ENCODE measurements around the gene SCNM1.

The SCNM1 gene

DNA sequence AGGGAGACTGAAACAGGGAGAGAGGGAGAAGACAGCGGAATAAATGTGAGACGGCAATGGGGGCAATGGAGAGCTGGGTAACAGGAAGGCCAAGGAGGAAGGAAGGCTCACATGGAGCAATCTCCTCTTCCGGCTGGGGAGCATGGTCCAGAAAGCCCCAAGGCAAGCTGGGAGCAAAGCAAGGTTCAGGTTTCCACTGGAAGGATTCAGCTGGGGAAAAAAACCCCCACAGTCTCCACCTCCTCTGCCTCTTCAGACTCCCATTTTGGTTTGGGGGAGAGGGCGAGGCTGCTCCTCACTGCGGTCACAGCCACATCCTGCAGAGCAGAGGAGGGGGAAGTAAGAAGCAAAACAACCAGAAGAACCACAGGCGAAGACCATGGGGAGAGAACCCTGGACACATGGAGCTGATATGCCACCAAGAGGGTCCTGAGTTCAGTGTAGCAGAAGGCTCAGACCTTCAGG lies 8.8 kb upstream of the SCNM1 start:
- H3K27me3 ChIP-seq (ENCODE audit: control insufficient read depth, insufficient read depth, low read length), result no peaks in the 10 kb centered on the region
- H3K36me3 ChIP-seq (ENCODE audit: control insufficient read depth, insufficient read depth, low read length), result peaks cover 9% of the 10 kb centered on the region
- no peak overlapping the region for H3K9ac ChIP-seq (ENCODE audit: low read length)
- H3K9me3 ChIP-seq (ENCODE audit: control insufficient read depth, low read length), result no peaks in the 10 kb centered on the region
- H3K4me3 ChIP-seq (ENCODE audit: low read length), result no peak overlapping the region
- H3K4me1 ChIP-seq (ENCODE audit: control insufficient read depth, insufficient read depth, low read length), result peaks cover 5% of the 10 kb centered on the region

DNA sequence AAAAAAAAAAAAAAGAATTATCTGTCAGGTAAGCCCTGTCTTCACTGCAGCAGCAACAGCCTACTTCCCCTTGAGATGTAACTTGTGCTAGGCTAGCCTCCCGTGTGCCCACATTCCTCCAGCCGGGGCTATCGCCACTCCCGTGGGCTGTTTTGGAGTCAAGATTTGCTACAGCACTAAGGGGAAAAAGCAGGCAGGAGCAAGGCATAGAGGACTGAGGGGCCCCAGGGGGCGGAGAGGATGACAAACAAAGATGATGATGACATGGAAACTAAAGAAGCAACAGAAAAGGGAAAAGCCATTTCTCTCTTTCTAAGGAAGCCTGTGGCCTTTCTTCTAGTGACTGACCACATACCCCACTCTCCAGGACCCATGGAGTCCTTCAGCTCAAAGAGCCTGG lies 7.6 kb upstream of the SCNM1 start:
- peaks cover 5% of the 10 kb centered on the region for H3K4me1 ChIP-seq (ENCODE audit: control insufficient read depth, insufficient read depth, low read length)
- H3K9ac ChIP-seq (ENCODE audit: low read length), result no peak overlapping the region
- no peak overlapping the region for H3K4me3 ChIP-seq (ENCODE audit: low read length)
- no peaks in the 10 kb centered on the region for H3K27me3 ChIP-seq (ENCODE audit: control insufficient read depth, insufficient read depth, low read length)
- no peaks in the 10 kb centered on the region for H3K9me3 ChIP-seq (ENCODE audit: control insufficient read depth, low read length)
- peaks cover 9% of the 10 kb centered on the region for H3K36me3 ChIP-seq (ENCODE audit: control insufficient read depth, insufficient read depth, low read length)

GRCh38 chr1:151158751-151159251 lies 7.1 kb upstream of the SCNM1 start:
- Histone ChIP-seq H3K4me1 (ENCODE audit: control insufficient read depth, insufficient read depth, low read length) (peaks cover 5% of the 10 kb centered on the region), H3K36me3 (ENCODE audit: control insufficient read depth, insufficient read depth, low read length) (peaks cover 9% of the 10 kb centered on the region), H3K9ac (ENCODE audit: low read length) (no peak overlapping the region), H3K4me3 (ENCODE audit: low read length) (no peak overlapping the region), H3K9me3 (ENCODE audit: control insufficient read depth, low read length) (no peaks in the 10 kb centered on the region), H3K27me3 (ENCODE audit: control insufficient read depth, insufficient read depth, low read length) (no peaks in the 10 kb centered on the region)

DNA sequence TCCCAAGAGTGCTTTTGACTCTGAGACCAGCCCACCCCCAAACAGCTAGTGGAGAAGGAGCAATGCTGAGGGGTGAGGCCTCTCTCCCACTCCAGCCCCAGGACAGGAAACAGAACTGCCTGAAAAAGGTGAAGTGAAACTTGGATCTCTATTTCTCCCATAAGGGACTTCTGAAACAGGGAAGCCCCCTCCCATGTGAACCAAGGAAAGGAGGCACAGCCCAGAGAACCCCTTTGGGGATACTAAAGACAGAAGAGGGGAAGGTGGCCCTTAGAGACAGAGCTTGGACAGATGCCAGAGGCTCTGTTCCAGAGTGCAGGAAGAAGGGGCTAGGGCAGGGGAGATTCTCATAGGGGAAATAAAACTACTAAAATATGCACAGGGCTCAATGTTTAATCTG lies 6.6 kb upstream of the SCNM1 start:
- Histone ChIP-seq H3K4me3 (ENCODE audit: low read length) (no peak overlapping the region), H3K9ac (ENCODE audit: low read length) (no peak overlapping the region), H3K27me3 (ENCODE audit: control insufficient read depth, insufficient read depth, low read length) (no peaks in the 10 kb centered on the region), H3K9me3 (ENCODE audit: control insufficient read depth, low read length) (no peaks in the 10 kb centered on the region), H3K4me1 (ENCODE audit: control insufficient read depth, insufficient read depth, low read length) (peaks cover 6% of the 10 kb centered on the region), H3K36me3 (ENCODE audit: control insufficient read depth, insufficient read depth, low read length) (peaks cover 9% of the 10 kb centered on the region)

DNA sequence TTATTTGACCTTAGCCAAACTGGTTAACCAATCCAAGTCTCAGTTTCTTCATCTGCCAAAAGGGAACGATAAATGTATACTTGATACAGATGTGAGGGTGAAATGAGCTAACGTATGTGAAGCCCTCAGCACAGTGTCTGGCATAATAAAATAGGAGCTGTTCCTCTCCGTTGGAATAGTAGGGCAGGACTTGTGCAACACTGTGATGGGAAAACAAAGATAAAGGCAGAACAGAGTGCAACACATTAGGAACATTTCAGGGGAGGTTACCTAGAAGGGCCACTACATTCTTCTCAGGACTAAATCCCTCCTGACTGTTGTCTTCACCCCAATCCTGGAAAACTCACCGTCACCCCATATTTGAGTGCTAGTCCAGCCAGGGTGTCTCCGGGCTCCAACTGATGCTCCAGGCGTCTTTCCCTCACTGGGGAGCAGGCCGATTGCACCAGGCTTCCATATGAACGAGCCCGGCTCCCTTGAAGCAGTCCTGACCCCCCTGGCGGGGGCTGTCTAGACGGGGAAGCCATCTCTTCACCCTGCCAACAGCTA lies 1.1 kb upstream of the SCNM1 start:
- Histone ChIP-seq H3K36me3 (ENCODE audit: control insufficient read depth, insufficient read depth, low read length) (peaks cover 10% of the 10 kb centered on the region), H3K9me3 (ENCODE audit: control insufficient read depth, low read length) (no peaks in the 10 kb centered on the region), H3K9ac (ENCODE audit: low read length) (peak overlapping the region; percentile 78), H3K27me3 (ENCODE audit: control insufficient read depth, insufficient read depth, low read length) (no peaks in the 10 kb centered on the region), H3K4me3 (ENCODE audit: low read length) (peak overlapping the region; percentile 73), H3K4me1 (ENCODE audit: control insufficient read depth, insufficient read depth, low read length) (peaks cover 11% of the 10 kb centered on the region)

GRCh38 chr1:151165281-151165737 lies 635 bp upstream of the SCNM1 start:
- Histone ChIP-seq H3K4me1 (ENCODE audit: control insufficient read depth, insufficient read depth, low read length) (peaks cover 11% of the 10 kb centered on the region), H3K36me3 (ENCODE audit: control insufficient read depth, insufficient read depth, low read length) (peaks cover 10% of the 10 kb centered on the region), H3K27me3 (ENCODE audit: control insufficient read depth, insufficient read depth, low read length) (no peaks in the 10 kb centered on the region), H3K9me3 (ENCODE audit: control insufficient read depth, low read length) (no peaks in the 10 kb centered on the region), H3K4me3 (ENCODE audit: low read length) (peak overlapping the region; percentile 73), H3K9ac (ENCODE audit: low read length) (peak overlapping the region; percentile 78)

DNA sequence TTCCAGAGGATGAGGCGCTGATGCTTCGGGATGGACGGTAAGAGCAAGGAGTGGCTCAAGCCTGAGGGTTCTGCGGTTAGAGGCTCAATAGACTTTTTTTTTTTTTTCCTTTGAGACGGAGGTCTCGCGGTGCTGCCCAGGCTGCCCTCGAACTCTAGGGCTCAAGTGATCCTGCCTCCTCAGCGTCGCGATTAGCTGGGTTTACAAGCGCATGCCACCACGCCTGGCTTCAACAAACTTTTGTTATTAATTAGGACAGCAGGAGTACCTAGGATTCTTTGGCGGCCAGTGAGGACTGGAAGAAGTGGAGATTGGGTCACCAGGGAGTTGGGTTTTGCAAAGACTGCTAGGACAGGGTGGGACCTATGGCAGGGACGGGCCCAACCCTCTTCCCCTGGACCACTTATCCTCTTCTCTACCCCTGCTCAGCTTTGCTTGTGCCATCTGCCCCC lies 587 bp downstream of the SCNM1 start:
- no peaks in the 10 kb centered on the region for H3K9me3 ChIP-seq (ENCODE audit: control insufficient read depth, low read length)
- peaks cover 11% of the 10 kb centered on the region for H3K4me1 ChIP-seq (ENCODE audit: control insufficient read depth, insufficient read depth, low read length)
- peaks cover 5% of the 10 kb centered on the region for H3K36me3 ChIP-seq (ENCODE audit: control insufficient read depth, insufficient read depth, low read length)
- peak overlapping the region; percentile 73 for H3K4me3 ChIP-seq (ENCODE audit: low read length)
- H3K27me3 ChIP-seq (ENCODE audit: control insufficient read depth, insufficient read depth, low read length), result no peaks in the 10 kb centered on the region
- peak overlapping the region; percentile 81 for H3K9ac ChIP-seq (ENCODE audit: low read length)

GRCh38 chr1:151167116-151167515 lies 1.2 kb downstream of the SCNM1 start:
- peaks cover 5% of the 10 kb centered on the region for H3K36me3 ChIP-seq (ENCODE audit: control insufficient read depth, insufficient read depth, low read length)
- H3K4me3 ChIP-seq (ENCODE audit: low read length), result no peak overlapping the region
- no peaks in the 10 kb centered on the region for H3K27me3 ChIP-seq (ENCODE audit: control insufficient read depth, insufficient read depth, low read length)
- H3K4me1 ChIP-seq (ENCODE audit: control insufficient read depth, insufficient read depth, low read length), result peaks cover 11% of the 10 kb centered on the region
- H3K9me3 ChIP-seq (ENCODE audit: control insufficient read depth, low read length), result no peaks in the 10 kb centered on the region
- peak overlapping the region; percentile 81 for H3K9ac ChIP-seq (ENCODE audit: low read length)

DNA sequence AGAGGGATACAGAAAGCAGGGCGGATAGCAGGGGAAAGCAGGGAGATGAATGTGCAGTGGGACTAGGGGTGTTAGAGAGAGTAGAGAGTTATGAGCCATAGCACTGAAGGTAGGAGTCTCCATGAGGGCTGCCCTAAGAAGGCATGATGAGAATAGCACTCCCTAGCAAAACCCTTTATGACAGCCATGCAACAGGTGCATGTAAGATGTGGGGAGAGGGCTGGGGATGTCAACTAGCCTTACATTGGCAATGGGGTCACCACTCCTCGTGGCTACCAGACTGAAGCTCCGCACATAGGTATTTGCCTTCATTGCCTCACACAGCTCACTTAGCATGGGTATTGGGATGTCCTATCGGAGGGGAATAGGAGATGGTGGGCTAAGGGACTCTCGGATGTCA lies 5.2 kb downstream of the SCNM1 start:
- H3K9ac ChIP-seq (ENCODE audit: low read length), result no peak overlapping the region
- H3K9me3 ChIP-seq (ENCODE audit: control insufficient read depth, low read length), result no peaks in the 10 kb centered on the region
- H3K27me3 ChIP-seq (ENCODE audit: control insufficient read depth, insufficient read depth, low read length), result no peaks in the 10 kb centered on the region
- no peak overlapping the region for H3K4me3 ChIP-seq (ENCODE audit: low read length)
- H3K4me1 ChIP-seq (ENCODE audit: control insufficient read depth, insufficient read depth, low read length), result no peaks in the 10 kb centered on the region
- peaks cover 5% of the 10 kb centered on the region for H3K36me3 ChIP-seq (ENCODE audit: control insufficient read depth, insufficient read depth, low read length)

GRCh38 chr1:151175041-151175741 lies 9.2 kb downstream of the SCNM1 start:
- Histone ChIP-seq H3K9me3 (ENCODE audit: control insufficient read depth, low read length) (no peaks in the 10 kb centered on the region), H3K4me1 (ENCODE audit: control insufficient read depth, insufficient read depth, low read length) (no peaks in the 10 kb centered on the region), H3K27me3 (ENCODE audit: control insufficient read depth, insufficient read depth, low read length) (no peaks in the 10 kb centered on the region), H3K4me3 (ENCODE audit: low read length) (no peak overlapping the region), H3K9ac (ENCODE audit: low read length) (no peak overlapping the region), H3K36me3 (ENCODE audit: control insufficient read depth, insufficient read depth, low read length) (peaks cover 6% of the 10 kb centered on the region)

DNA sequence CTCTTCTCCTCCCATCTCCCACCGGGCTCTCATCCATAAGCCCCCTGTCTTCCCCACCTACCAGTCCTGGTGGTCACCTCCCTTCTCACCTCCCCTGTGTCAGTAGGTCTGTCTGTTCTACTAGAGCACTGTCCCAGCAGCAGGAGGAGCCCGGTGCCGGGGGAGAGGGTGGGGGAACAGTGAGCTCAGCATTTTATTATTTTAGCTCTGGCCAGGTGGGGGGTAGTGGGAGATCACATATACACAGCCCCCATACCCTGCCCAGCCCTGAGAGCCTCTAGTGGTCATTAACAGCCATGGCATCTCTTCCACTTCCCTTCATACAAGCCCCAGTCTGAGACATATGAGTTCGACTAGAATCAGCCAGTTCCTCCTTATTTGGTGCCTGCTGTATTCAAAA lies 9.9 kb downstream of the SCNM1 start, which contains the start of gene TMOD4:
Gene TMOD4, minus strand, starts transcription at position 119 of the 400 bp plus-strand sequence. CDS start 1,106 bp downstream, outside the sequence.
- peaks cover 6% of the 10 kb centered on the region for H3K36me3 ChIP-seq (ENCODE audit: control insufficient read depth, insufficient read depth, low read length)
- H3K9ac ChIP-seq (ENCODE audit: low read length), result no peak within 1 kb of the TSS
- H3K27me3 ChIP-seq (ENCODE audit: control insufficient read depth, insufficient read depth, low read length), result no peaks in the 10 kb centered on the region
- no peaks in the 10 kb centered on the region for H3K4me1 ChIP-seq (ENCODE audit: control insufficient read depth, insufficient read depth, low read length)
- no peaks in the 10 kb centered on the region for H3K9me3 ChIP-seq (ENCODE audit: control insufficient read depth, low read length)
- H3K4me3 ChIP-seq (ENCODE audit: low read length), result no peak within 1 kb of the TSS

DNA sequence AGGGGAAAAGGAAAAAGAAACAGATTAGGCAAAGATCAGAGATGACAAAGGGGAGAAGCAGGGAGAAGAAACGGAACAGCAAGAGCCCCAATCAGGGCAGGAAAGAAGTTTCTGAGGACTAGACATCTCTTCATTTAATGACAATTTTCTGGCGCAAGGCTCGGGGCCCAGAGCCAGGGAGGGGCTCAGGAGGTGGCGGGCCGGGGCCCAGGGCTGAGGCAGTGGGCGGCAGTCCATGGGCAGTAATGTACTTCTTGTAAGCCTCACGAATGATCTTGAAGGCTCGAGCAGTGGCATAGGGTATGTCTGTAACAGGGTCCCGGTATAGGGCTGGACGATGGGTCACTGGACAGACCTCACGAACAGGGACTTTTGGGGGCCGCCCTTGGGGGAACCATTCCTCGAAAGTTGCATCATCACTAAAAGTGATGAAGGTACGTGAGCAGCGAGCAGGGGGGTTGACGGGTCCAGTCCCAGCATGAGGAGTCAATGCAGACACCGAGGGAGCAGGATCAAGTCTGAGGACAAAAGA lies 10.6 kb downstream of the SCNM1 start:
- Histone ChIP-seq H3K27me3 (ENCODE audit: control insufficient read depth, insufficient read depth, low read length) (no peaks in the 10 kb centered on the region), H3K4me3 (ENCODE audit: low read length) (no peak overlapping the region), H3K9me3 (ENCODE audit: control insufficient read depth, low read length) (no peaks in the 10 kb centered on the region), H3K9ac (ENCODE audit: low read length) (no peak overlapping the region), H3K36me3 (ENCODE audit: control insufficient read depth, insufficient read depth, low read length) (peaks cover 6% of the 10 kb centered on the region), H3K4me1 (ENCODE audit: control insufficient read depth, insufficient read depth, low read length) (no peaks in the 10 kb centered on the region)
